PFSK-1 (cell line): ENCODE results near the gene NKAPD1.

Experiments
- POLR2AphosphoS5 ChIP-seq: IDR thresholded peaks from 2 replicates; pipeline ENCODE4 v1.6.1; 2012; ENCODE audit warnings: low read depth, mild to moderate bottlenecking, control low read depth, low read length, moderate library complexity
- TAF1 ChIP-seq: IDR thresholded peaks from 2 replicates; pipeline ENCODE4 v1.6.1; 2012; ENCODE audit warnings: low read length, control low read depth, borderline replicate concordance; ENCODE audit not compliant: insufficient read depth

DNA sequence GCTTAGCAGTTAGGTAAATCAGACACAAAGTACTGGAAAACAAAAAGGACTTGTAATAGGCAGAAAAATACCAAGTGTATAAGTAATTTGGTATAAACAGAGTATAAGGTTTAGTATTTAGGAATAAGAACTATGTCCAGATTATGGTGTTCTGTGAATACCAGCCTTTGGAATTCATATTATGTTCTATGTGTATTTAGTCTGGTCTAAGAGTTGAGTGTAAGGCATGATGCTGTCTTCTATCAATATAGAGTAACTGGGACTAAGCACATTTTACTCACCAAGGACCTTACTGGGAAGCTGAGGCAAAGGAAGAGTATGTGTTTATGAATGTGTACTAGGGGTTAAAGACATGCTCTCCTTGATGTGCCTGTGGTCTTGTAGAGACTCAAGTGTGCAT is 22.1 kb downstream of the NKAPD1 start:
- TF ChIP-seq TAF1: no peak
- no peak for TF ChIP-seq POLR2AphosphoS5
